ENCODE data around the gene ZRANB2.

ZRANB2 gene

GRCh38 chr1:71080739-71081696 lies at the start of gene ZRANB2 (continued):
- TF ChIP-seq ZIC2 (tag by site-specific recombination; IDR thresholded peaks at IDR 0.05) (peak; percentile 69; the same call in 1 of the 2 replicates), ZNF510 (tag by site-specific recombination; IDR thresholded peaks at IDR 0.05; ENCODE audit: insufficient replicate concordance) (no peak), SP2 (tag by site-specific recombination; IDR thresholded peaks at IDR 0.05) (peak; percentile 75), ZNF221 (tag by site-specific recombination; IDR thresholded peaks at IDR 0.05; ENCODE audit: borderline replicate concordance) (no peak), ZNF624 (tag by site-specific recombination; IDR thresholded peaks at IDR 0.05) (no peak), SCRT2 (tag by site-specific recombination; IDR thresholded peaks at IDR 0.05) (peak; percentile 98), KLF7 (tag by site-specific recombination; IDR thresholded peaks at IDR 0.05; ENCODE audit: borderline replicate concordance) (no peak), ZNF184 (tag by site-specific recombination; IDR thresholded peaks at IDR 0.05) (no peak), ZNF521 (tag by site-specific recombination; IDR thresholded peaks at IDR 0.05) (no peak), ZSCAN18 (tag by site-specific recombination; IDR thresholded peaks at IDR 0.05) (no peak), ZNF660 (tag by site-specific recombination; IDR thresholded peaks at IDR 0.05) (peak; percentile 57; the same call in 1 of the 2 replicates), ZNF148 (tag by site-specific recombination; IDR thresholded peaks at IDR 0.05; ENCODE audit: borderline replicate concordance) (no peak), ZNF239 (tag by site-specific recombination; IDR thresholded peaks at IDR 0.05) (no peak), GLIS2 (tag by site-specific recombination; IDR thresholded peaks at IDR 0.05) (peak; percentile 94), ZBTB49 (tag by site-specific recombination; IDR thresholded peaks at IDR 0.05; ENCODE audit: low read depth) (no peak), ZNF488 (tag by site-specific recombination; IDR thresholded peaks at IDR 0.05) (no peak), KLF10 (tag by site-specific recombination; IDR thresholded peaks at IDR 0.05) (peak; percentile 36; the same call in 1 of the 2 replicates), ZNF501 (tag by site-specific recombination; IDR thresholded peaks at IDR 0.05) (peak; percentile 87), ELK4 (IDR thresholded peaks at IDR 0.05; ENCODE audit: borderline replicate concordance, low read depth, low read length) (no peak), ZNF830 (tag by site-specific recombination; IDR thresholded peaks at IDR 0.05; ENCODE audit: low read depth) (no peak), AEBP2 (tag by site-specific recombination; IDR thresholded peaks at IDR 0.05; ENCODE audit: borderline replicate concordance) (no peak), ZBTB11 (tag by site-specific recombination; conservative IDR thresholded peaks at IDR 0.05; ENCODE audit: low read depth) (peak; percentile 84), ZNF747 (tag by site-specific recombination; IDR thresholded peaks at IDR 0.05) (no peak)
